Ovary (tissue), 3 donors: ENCODE results near the gene UGT1A3.

ENCODE experiments used
- POLR2A ChIP-seq: fragments of 450-650 bp; IDR thresholded peaks from one replicate; pipeline ENCODE4 v1.6.1; 2017; ENCODE audit warnings: antibody characterized with exemption, mild to moderate bottlenecking, moderate library complexity
- TF ChIP-seq, protein P1 (sequence below), 3 donors: fragments of 450-650 bp in 2 of 3; fragments of 200-600 bp in 1 of 3; IDR thresholded peaks; one replicate each; pipeline versions ENCODE4 v1.5.1 to v1.8.0; 2016 to 2022; ENCODE audit warnings: antibody characterized with exemption in 3 of 3, mild to moderate bottlenecking in 1 of 3
- donor health status: DM: no; HTN: no; CAD: no.

DNA sequence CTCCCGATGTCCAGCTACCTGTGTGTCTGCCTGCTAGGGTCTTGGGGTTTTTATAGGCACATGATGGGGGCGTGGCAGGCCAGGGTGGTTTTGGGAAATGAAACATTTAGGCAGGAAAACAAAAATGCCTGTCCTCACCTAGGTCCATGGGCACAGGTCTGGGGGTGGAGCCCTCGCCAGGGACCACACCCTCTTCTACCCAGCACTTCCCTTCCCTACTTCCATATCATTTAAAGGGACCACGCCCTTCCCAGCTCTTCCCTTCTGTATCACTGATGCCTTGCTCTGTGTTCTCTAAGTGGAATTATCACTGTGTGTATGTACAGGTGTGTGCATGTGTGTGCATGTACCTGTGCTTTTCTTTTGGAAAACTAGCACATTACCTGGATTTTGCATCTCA lies 37.6 kb downstream of the UGT1A3 start:
- TF ChIP-seq, protein P1, sequence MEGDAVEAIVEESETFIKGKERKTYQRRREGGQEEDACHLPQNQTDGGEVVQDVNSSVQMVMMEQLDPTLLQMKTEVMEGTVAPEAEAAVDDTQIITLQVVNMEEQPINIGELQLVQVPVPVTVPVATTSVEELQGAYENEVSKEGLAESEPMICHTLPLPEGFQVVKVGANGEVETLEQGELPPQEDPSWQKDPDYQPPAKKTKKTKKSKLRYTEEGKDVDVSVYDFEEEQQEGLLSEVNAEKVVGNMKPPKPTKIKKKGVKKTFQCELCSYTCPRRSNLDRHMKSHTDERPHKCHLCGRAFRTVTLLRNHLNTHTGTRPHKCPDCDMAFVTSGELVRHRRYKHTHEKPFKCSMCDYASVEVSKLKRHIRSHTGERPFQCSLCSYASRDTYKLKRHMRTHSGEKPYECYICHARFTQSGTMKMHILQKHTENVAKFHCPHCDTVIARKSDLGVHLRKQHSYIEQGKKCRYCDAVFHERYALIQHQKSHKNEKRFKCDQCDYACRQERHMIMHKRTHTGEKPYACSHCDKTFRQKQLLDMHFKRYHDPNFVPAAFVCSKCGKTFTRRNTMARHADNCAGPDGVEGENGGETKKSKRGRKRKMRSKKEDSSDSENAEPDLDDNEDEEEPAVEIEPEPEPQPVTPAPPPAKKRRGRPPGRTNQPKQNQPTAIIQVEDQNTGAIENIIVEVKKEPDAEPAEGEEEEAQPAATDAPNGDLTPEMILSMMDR (IDR thresholded peaks at IDR 0.05), result no peak
- no peak for TF ChIP-seq POLR2A
